WTC11 (cell line): ENCODE measurements around the gene CAGE1.

Experiments used
- CREB1 ChIP-seq: sonication (generic); formaldehyde crosslinking; IDR thresholded peaks from 2 replicates; pipeline ENCODE4 v1.8.0; 2023; ENCODE audit warnings: mild to moderate bottlenecking, missing genetic modification reagents
- ESRRA ChIP-seq: sonication (generic); formaldehyde crosslinking; IDR thresholded peaks from 2 replicates; pipeline ENCODE4 v1.8.1; 2022; ENCODE audit warnings: mild to moderate bottlenecking, missing genetic modification reagents, borderline replicate concordance
- FOXP1 ChIP-seq: sonication (generic); formaldehyde crosslinking; IDR thresholded peaks from 2 replicates; pipeline ENCODE4 v1.8.0; 2022; ENCODE audit warnings: missing genetic modification reagents, mild to moderate bottlenecking, moderate library complexity, borderline replicate concordance
- JUN ChIP-seq: sonication (generic); formaldehyde crosslinking; IDR thresholded peaks from 2 replicates; pipeline ENCODE4 v1.8.0; 2023; ENCODE audit warnings: mild to moderate bottlenecking, missing genetic modification reagents
- KAT7 ChIP-seq: sonication (generic); formaldehyde crosslinking; IDR thresholded peaks from 2 replicates; pipeline ENCODE4 v1.8.1; 2023; ENCODE audit warnings: missing genetic modification reagents, mild to moderate bottlenecking, borderline replicate concordance
- NFYB ChIP-seq: sonication (generic); formaldehyde crosslinking; conservative IDR thresholded peaks from 2 replicates; pipeline ENCODE4 v1.8.0; 2022; ENCODE audit warnings: low read depth, missing genetic modification reagents
- STAT6 ChIP-seq: sonication (generic); formaldehyde crosslinking; conservative IDR thresholded peaks from 2 replicates; pipeline ENCODE4 v1.8.1; 2023; ENCODE audit warnings: mild to moderate bottlenecking, low read depth, missing genetic modification reagents, moderate library complexity
- TF ChIP-seq, protein P1 (sequence below): fragments of 200-600 bp; IDR thresholded peaks from 2 replicates; pipeline ENCODE4 v1.8.0; 2022; ENCODE audit warnings: antibody characterized with exemption
- TF ChIP-seq, protein P2 (sequence below): sonication (generic); formaldehyde crosslinking; conservative IDR thresholded peaks from 2 replicates; pipeline ENCODE4 v1.8.1; 2022; ENCODE audit warnings: mild to moderate bottlenecking, missing genetic modification reagents

DNA sequence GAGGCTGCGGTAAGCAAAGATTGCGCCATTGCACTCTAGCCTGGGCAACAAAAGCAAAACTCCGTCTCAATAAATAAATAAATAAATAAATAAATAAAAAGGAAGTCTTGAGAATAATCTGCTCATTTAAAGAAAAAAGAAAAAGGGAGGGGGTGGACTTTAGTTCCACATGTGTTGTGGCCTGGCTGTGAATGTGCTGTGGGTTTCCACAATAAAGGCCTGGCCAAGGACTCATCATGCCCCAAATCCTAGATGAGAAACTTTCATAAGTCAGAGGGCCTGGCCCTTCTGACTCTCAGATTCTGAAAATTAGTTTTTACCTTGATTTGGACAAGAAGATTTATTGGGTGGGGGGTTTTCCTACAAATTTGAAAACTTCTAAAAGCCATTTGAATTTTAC lies 48.5 kb upstream of the CAGE1 start:
- TF ChIP-seq KAT7 (no peak), NFYB (CRISPR knock-in tag) (no peak), FOXP1 (CRISPR knock-in tag) (no peak), CREB1 (no peak), STAT6 (CRISPR knock-in tag) (no peak), ESRRA (CRISPR knock-in tag) (no peak), JUN (CRISPR knock-in tag) (no peak)
- TF ChIP-seq, protein P1, sequence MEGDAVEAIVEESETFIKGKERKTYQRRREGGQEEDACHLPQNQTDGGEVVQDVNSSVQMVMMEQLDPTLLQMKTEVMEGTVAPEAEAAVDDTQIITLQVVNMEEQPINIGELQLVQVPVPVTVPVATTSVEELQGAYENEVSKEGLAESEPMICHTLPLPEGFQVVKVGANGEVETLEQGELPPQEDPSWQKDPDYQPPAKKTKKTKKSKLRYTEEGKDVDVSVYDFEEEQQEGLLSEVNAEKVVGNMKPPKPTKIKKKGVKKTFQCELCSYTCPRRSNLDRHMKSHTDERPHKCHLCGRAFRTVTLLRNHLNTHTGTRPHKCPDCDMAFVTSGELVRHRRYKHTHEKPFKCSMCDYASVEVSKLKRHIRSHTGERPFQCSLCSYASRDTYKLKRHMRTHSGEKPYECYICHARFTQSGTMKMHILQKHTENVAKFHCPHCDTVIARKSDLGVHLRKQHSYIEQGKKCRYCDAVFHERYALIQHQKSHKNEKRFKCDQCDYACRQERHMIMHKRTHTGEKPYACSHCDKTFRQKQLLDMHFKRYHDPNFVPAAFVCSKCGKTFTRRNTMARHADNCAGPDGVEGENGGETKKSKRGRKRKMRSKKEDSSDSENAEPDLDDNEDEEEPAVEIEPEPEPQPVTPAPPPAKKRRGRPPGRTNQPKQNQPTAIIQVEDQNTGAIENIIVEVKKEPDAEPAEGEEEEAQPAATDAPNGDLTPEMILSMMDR, result no peak
- TF ChIP-seq, protein P2, sequence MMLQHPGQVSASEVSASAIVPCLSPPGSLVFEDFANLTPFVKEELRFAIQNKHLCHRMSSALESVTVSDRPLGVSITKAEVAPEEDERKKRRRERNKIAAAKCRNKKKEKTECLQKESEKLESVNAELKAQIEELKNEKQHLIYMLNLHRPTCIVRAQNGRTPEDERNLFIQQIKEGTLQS, result no peak
